NB4 (cell line): ENCODE results near the gene ATRNL1.

Experiments used
- DNase-seq: peaks from one replicate; pipeline ENCODE4 v3.0.0; 2010; ENCODE audit warnings: low read depth
- H3K4me3 ChIP-seq: one replicate; pipeline ENCODE4 v1.5.1; 2011; ENCODE audit warnings: mild to moderate bottlenecking, low read depth, low read length, moderate library complexity
- CTCF ChIP-seq: IDR thresholded peaks from one replicate; pipeline ENCODE4 v1.5.1; 2012; ENCODE audit warnings: low read depth, low read length
- MAX ChIP-seq: IDR thresholded peaks from 2 replicates; pipeline ENCODE4 v1.6.1; 2011; ENCODE audit warnings: low read depth, low read length
- MYC ChIP-seq: IDR thresholded peaks from 2 replicates; pipeline ENCODE4 v1.6.1; 2011; ENCODE audit warnings: low read depth, low read length
- POLR2A ChIP-seq: IDR thresholded peaks from 2 replicates; pipeline ENCODE4 v1.6.1; 2011; ENCODE audit warnings: mild to moderate bottlenecking; ENCODE audit not compliant: insufficient read length; ENCODE audit errors: extremely low read depth

Gene ATRNL1

DNA sequence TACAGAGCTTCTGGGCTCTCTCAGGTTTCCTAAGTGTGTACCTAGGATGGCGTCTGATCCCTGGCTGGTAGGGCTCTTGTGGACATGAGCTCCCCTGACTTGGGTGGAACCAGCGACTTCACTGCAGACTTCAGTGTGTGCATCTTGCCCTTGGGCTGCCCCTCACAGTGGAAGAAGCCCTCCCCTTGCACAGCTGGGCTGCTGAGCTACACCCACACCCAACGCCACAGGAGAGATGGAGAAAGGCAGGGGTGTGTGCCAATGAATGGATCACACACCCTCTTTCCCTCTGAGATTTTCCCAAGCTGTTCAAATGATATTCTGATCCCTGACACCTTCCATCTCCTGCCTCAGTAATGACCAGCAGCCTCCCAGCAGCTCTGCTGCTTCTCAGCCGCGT, 883.2 kb downstream of the ATRNL1 start:
- TF ChIP-seq CTCF: no peak
- TF ChIP-seq MYC: no peak
- no peak for TF ChIP-seq MAX
- TF ChIP-seq POLR2A: no peak
- no peak overlapping the region for H3K4me3 ChIP-seq
- no peak for DNase-seq

DNA sequence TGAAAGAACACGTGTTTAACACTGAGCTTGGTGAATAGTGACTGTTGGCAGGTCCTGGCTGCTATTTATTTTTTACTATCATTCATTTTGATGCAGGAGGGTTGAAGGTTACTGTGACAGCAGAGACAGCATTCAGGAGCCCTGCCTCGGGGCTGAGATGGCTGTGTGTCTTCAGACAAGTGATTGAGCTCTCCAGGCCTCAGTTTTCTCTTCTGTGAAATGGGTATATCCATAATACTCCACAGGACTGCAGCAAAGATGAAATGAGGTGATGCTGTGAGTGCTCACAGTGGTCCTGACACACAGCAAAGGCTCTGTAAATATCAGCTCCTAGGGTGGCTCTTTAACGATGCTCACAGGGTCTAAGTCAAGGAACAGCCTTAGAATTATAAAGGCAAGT, 884.7 kb downstream of the ATRNL1 start:
- no peak for DNase-seq
- H3K4me3 ChIP-seq: no peak overlapping the region
- TF ChIP-seq MAX (no peak), MYC (no peak), CTCF (no peak), POLR2A (no peak)

DNA sequence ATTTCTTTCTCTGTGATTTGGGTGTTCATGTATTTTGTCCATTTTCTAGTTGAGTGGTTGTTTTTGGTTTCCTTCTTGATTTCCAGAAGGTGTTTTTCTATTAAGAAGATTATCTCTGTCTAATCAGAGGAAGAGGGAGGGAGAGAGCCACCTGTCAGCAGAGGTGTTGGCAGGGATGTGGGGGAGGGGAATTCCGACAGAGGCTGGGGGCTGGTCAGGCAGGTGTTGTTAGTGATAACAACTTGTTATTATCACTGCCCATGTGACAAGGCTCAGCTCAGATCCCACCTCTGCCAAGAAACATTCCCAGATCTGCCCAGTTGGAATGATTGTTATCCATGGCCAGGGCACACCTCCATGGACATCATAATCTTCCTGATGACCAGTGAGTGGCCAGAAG, 886.4 kb downstream of the ATRNL1 start:
- no peak for DNase-seq
- H3K4me3 ChIP-seq: no peak overlapping the region
- TF ChIP-seq POLR2A (no peak), CTCF (no peak), MAX (no peak), MYC (no peak)

DNA sequence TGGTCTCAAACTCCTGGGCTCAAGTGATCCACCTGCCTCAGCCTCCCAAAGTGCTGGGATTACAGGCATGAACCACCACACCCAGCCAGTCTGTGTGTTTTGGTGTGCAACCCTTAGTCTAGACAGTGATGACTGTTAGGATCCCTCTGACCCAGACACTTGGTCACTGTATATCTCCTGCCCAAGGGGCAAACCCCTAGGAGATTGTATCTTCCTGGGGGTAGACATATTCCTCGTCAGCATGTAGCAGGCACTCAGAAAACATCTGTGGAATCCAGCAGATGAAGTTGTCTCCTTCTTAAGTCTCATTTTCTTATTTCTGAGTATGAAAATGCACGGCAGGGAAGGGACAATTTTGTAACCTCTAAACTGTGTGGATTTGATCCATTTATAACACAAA, 887.3 kb downstream of the ATRNL1 start:
- TF ChIP-seq MAX (no peak), POLR2A (no peak), MYC (no peak), CTCF (no peak)
- no peak overlapping the region for H3K4me3 ChIP-seq
- no peak for DNase-seq

GRCh38 chr10:115981081-115981480, 887.9 kb downstream of the ATRNL1 start:
- H3K4me3 ChIP-seq: no peak overlapping the region
- TF ChIP-seq MAX (no peak), MYC (no peak), CTCF (no peak), POLR2A (no peak)
- no peak for DNase-seq

- no peak overlapping the region for H3K4me3 ChIP-seq
- no peak for DNase-seq
- TF ChIP-seq POLR2A (no peak), MYC (no peak), CTCF (no peak), MAX (no peak)
Observed at GRCh38 chr10:115982076-115982475, 888.9 kb downstream of the ATRNL1 start.
